GM23338 (cell line): ENCODE measurements around the gene FAM9A. TPM values are rescaled to one million over a fixed set of nuclear protein-coding genes. Genes with fewer than 3 reads are reported as not detected.

Experiments used
- ATAC-seq: fragments of 200-7000 bp; cut with Tn5 transposase; 3 replicates; pipeline ENCODE4 v1.9.1; 2020
- DNase-seq: peaks from one replicate; pipeline ENCODE4 v3.0.0-alpha.2; 2015; ENCODE audit warnings: low spot score
- H2AFZ ChIP-seq: fragments of 200-600 bp; sonication (generic); 2 replicates; pipeline ENCODE4 v1.8.0; 2016; ENCODE audit warnings: antibody characterized with exemption, mild to moderate bottlenecking, moderate library complexity
- H3F3A ChIP-seq: fragments of 200-600 bp; sonication (generic); replicated peaks from 2 replicates; pipeline ENCODE4 v1.8.0; 2017; ENCODE audit warnings: antibody characterized with exemption, mixed run types, low read depth
- H3K27ac ChIP-seq: fragments of 200-600 bp; sonication (generic); 2 replicates; pipeline ENCODE4 v1.6.1; 2016; ENCODE audit warnings: low read depth
- H3K27me3 ChIP-seq: fragments of 200-600 bp; sonication (generic); 2 replicates; pipeline ENCODE4 v1.8.0; 2016; ENCODE audit warnings: mild to moderate bottlenecking, mixed run types, moderate library complexity; ENCODE audit not compliant: insufficient read depth
- H3K36me3 ChIP-seq: fragments of 200-600 bp; sonication (generic); 2 replicates; pipeline ENCODE4 v1.8.0; 2016; ENCODE audit warnings: mild to moderate bottlenecking; ENCODE audit not compliant: insufficient read depth
- H3K4me1 ChIP-seq: fragments of 200-600 bp; sonication (generic); 2 replicates; pipeline ENCODE4 v1.8.0; 2016; ENCODE audit warnings: mild to moderate bottlenecking, moderate library complexity; ENCODE audit not compliant: insufficient read depth
- H3K4me2 ChIP-seq: fragments of 200-600 bp; sonication (generic); 2 replicates; pipeline ENCODE4 v1.7.1; 2017; ENCODE audit warnings: mixed run types
- H3K4me3 ChIP-seq: fragments of 200-600 bp; sonication (generic); 2 replicates; pipeline ENCODE4 v1.6.1; 2016; ENCODE audit warnings: mixed run types
- H3K79me2 ChIP-seq: fragments of 200-600 bp; sonication (generic); replicated peaks from 2 replicates; pipeline ENCODE4 v1.8.0; 2017; ENCODE audit warnings: mild to moderate bottlenecking; ENCODE audit not compliant: insufficient read depth
- H3K9me2 ChIP-seq: fragments of 200-600 bp; sonication (generic); 2 replicates; pipeline ENCODE4 v1.8.0; 2017; ENCODE audit not compliant: insufficient read depth
- H4K20me1 ChIP-seq: fragments of 200-600 bp; sonication (generic); replicated peaks from 2 replicates; pipeline ENCODE4 v1.8.0; 2017; ENCODE audit warnings: mild to moderate bottlenecking; ENCODE audit not compliant: insufficient read depth
- H3K27ac Mint-ChIP-seq: 2 replicates; pipeline ENCODE4 v1.8.0; 2020; ENCODE audit warnings: inconsistent platforms, mild to moderate bottlenecking, moderate library complexity, mixed read lengths
- H3K27me3 Mint-ChIP-seq: 3 replicates; pipeline ENCODE4 v1.8.0; 2022; ENCODE audit warnings: low read depth, mild to moderate bottlenecking, moderate library complexity, mixed read lengths, inconsistent platforms; ENCODE audit not compliant: insufficient read depth, poor library complexity
- H3K36me3 Mint-ChIP-seq: 3 replicates; pipeline ENCODE4 v1.8.0; 2021; ENCODE audit warnings: low read depth, mild to moderate bottlenecking, inconsistent platforms, moderate library complexity, mixed read lengths
- H3K4me1 Mint-ChIP-seq: 3 replicates; pipeline ENCODE4 v1.8.0; 2020; ENCODE audit warnings: mild to moderate bottlenecking, inconsistent platforms, mixed read lengths
- H3K4me3 Mint-ChIP-seq: 3 replicates; pipeline ENCODE4 v1.8.0; 2021; ENCODE audit warnings: moderate library complexity, mild to moderate bottlenecking, inconsistent platforms, mixed read lengths
- H3K9me3 Mint-ChIP-seq: 3 replicates; pipeline ENCODE4 v1.8.0; 2020; ENCODE audit warnings: moderate library complexity, mild to moderate bottlenecking, inconsistent platforms, mixed read lengths
- CREB1 ChIP-seq: fragments of 250-450 bp; sonication (Bioruptor Pico); IDR thresholded peaks from 2 replicates; pipeline ENCODE4 v1.5.0; 2020; ENCODE audit warnings: low read depth, mild to moderate bottlenecking, moderate library complexity
- CTCF ChIP-seq, 2 experiments: fragments of 200-600 bp in 1 of 2; sonication (generic) in 1 of 2; conservative IDR thresholded peaks; 2 replicates each; pipeline versions ENCODE4 v1.5.1 to v1.6.1; 2016 to 2017; ENCODE audit warnings: antibody characterized with exemption in 2 of 2, low read depth in 2 of 2, mild to moderate bottlenecking in 2 of 2, moderate library complexity in 1 of 2
- ETS1 ChIP-seq: IDR thresholded peaks from 2 replicates; pipeline ENCODE4 v1.6.1; 2016; ENCODE audit warnings: antibody characterized with exemption
- EZH2 ChIP-seq: fragments of 200-600 bp; sonication (generic); IDR thresholded peaks from one replicate; pipeline ENCODE4 v1.8.0; 2017; ENCODE audit warnings: antibody characterized with exemption, mild to moderate bottlenecking, low read depth; ENCODE audit not compliant: unreplicated experiment
- EZH2phosphoT487 ChIP-seq: fragments of 200-600 bp; sonication (generic); IDR thresholded peaks from one replicate; pipeline ENCODE4 v1.8.1; 2018; ENCODE audit warnings: antibody characterized with exemption; ENCODE audit not compliant: unreplicated experiment
- JUNB ChIP-seq: IDR thresholded peaks from one replicate; pipeline ENCODE4 v1.6.1; 2016; ENCODE audit warnings: antibody characterized with exemption; ENCODE audit not compliant: unreplicated experiment
- NANOG ChIP-seq: IDR thresholded peaks from 2 replicates; pipeline ENCODE4 v1.6.1; 2016; ENCODE audit warnings: antibody characterized with exemption, borderline replicate concordance
- REST ChIP-seq: IDR thresholded peaks from one replicate; pipeline ENCODE4 v1.6.1; 2018; ENCODE audit warnings: antibody characterized with exemption; ENCODE audit not compliant: unreplicated experiment
- ZNF114 ChIP-seq: fragments of 250-450 bp; sonication (Bioruptor Pico); IDR thresholded peaks from 2 replicates; pipeline ENCODE4 v1.5.0; 2020; ENCODE audit warnings: mild to moderate bottlenecking, moderate library complexity
- ZNF331 ChIP-seq: fragments of 250-450 bp; sonication (Bioruptor Pico); IDR thresholded peaks from 2 replicates; pipeline ENCODE4 v1.5.0; 2020; ENCODE audit warnings: low read depth, mild to moderate bottlenecking, moderate library complexity
- ZNF462 ChIP-seq: fragments of 250-450 bp; sonication (Bioruptor Pico); IDR thresholded peaks from 2 replicates; pipeline ENCODE4 v1.5.0; 2020; ENCODE audit warnings: mild to moderate bottlenecking, moderate library complexity
- polyA plus RNA-seq: library from polyadenylated mRNA; unstranded; fragments of >200 nt; fragmentation: Nextera tagmentation; extraction: Ambion mirVana; gene quantifications from 2 replicates; pipeline ENCODE4 v1.2.1, GENCODE V29; 2016
- total RNA-seq: library from RNA; depleted of rRNA; stranded (reverse); fragments of >200 nt; shearing (Covaris generic); gene quantifications from 2 replicates; pipeline ENCODE4 v1.2.3, GENCODE V29; 2014

Gene FAM9A
- total and polyA plus RNA-seq, 2 experiments from 2014 or later: not detected

GRCh38 chrX:8822002-8822401 lies 20.8 kb upstream of the FAM9A start:
- H3K27me3 Mint-ChIP-seq: no peaks in the 10 kb centered on the region

More at GRCh38 chrX:8822002-8822401, 20.8 kb upstream of the FAM9A start:
- Mint-ChIP-seq H3K4me1 (peaks cover 6% of the 10 kb centered on the region), H3K4me3 (no peak overlapping the region), H3K9me3 (no peaks in the 10 kb centered on the region), H3K36me3 (no peaks in the 10 kb centered on the region), H3K27ac (no peak overlapping the region)
- H3K9me2 ChIP-seq: no peaks in the 10 kb centered on the region
- no peak overlapping the region for H3K4me3 ChIP-seq
- H3K4me2 ChIP-seq: no peak overlapping the region
- H3K79me2 ChIP-seq: no peaks in the 10 kb centered on the region
- no peaks in the 10 kb centered on the region for H3K36me3 ChIP-seq
- no peak overlapping the region for H2AFZ ChIP-seq
- no peaks in the 10 kb centered on the region for H3K27me3 ChIP-seq
- H3K27ac ChIP-seq: no peak overlapping the region
- ATAC-seq: no peak
- H3K4me1 ChIP-seq: no peaks in the 10 kb centered on the region
- H4K20me1 ChIP-seq: no peaks in the 10 kb centered on the region
- no peaks in the 10 kb centered on the region for H3F3A ChIP-seq
- DNase-seq: no peak
- TF ChIP-seq ZNF462 (CRISPR knock-in tag) (no peak), ETS1 (no peak), EZH2 (no peak), CREB1 (CRISPR knock-in tag) (no peak), ZNF331 (no peak), NANOG (no peak), EZH2phosphoT487 (no peak), ZNF114 (no peak), REST (no peak), CTCF (conservative IDR thresholded peaks at IDR 0.05; ENCODE audit: low read depth in 2 of 2) (no peak), JUNB (no peak)
